Measurements from ENCODE around the gene THPO. TPM values are rescaled to one million over a fixed set of nuclear protein-coding genes. Genes with fewer than 3 reads are reported as not detected.

The THPO gene
- total and polyA plus RNA-seq, 10 of the 15 experiments (the other 5 are each of a cell fraction or from before 2014, with no cell fraction given), result not detected

DNA sequence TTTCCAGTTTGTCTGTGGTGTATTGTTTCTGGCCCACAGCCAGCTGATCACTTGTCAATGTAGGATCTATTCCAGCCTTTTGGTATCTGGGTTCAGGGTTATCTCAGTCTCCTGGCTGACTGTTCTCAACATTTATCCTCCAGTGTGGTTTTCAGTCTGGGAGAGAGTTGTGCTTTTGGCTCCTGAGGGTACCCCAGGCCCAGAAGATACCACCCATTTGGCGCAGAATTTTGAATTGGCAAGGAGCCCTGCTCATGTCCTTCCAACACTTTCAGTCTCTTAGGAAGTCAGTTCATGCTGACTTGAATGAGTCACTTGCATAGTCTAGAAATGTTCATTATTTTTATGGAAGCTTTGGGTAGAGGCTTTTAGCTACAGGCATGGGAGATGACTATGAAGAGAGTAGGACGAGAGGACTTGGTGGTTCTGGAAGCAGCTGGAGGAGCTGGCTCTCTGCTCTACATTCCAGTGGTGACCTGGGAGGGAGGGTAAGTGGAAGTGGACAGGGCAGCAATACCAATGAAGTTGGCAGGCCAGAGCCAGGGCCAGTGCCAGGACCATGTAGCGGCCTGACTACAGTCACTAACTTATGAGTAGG, 9.3 kb downstream of the THPO start:
- Histone ChIP-seq H3K36me3 (ENCODE audit: control insufficient read depth in 2 of 2, insufficient read depth in 2 of 2, low read length in 1 of 2) (peaks cover 2 to 5% of the 10 kb centered on the region in 2 experiments; a peak in 2 of 4 replicates), H3K9me3 (replicated peaks; ENCODE audit: control insufficient read depth, insufficient read depth, low read length) (no peaks in the 10 kb centered on the region), H3K27ac (ENCODE audit: control insufficient read depth, insufficient read depth) (no peak overlapping the region), H3K4me3 (no peak overlapping the region), H3K79me2 (ENCODE audit: control insufficient read depth, insufficient read depth, low read length) (peaks cover 15% of the 10 kb centered on the region), H3K4me1 (ENCODE audit: control insufficient read depth, insufficient read depth, low read length) (0 out of 2 replicates have a peak, but pooled peaks cover 3% of the 10 kb centered on the region), H2AFZ (ENCODE audit: control insufficient read depth, low read depth, low read length) (no peak overlapping the region), H4K20me1 (ENCODE audit: control insufficient read depth, insufficient read depth) (no peaks in the 10 kb centered on the region), H3K4me2 (ENCODE audit: control insufficient read depth, insufficient read depth) (no peak overlapping the region), H3K27me3 (replicated peaks in 1 of 2; ENCODE audit: control insufficient read depth in 2 of 2, insufficient read depth in 2 of 2, low read length in 1 of 2) (peaks cover 0 to 3% of the 10 kb centered on the region in 2 experiments; a peak in 1 of 4 replicates), H3K9ac (ENCODE audit: control insufficient read depth, insufficient read depth, low read length) (no peak overlapping the region)
- WGBS (ENCODE audit: insufficient coverage, insufficient replicate concordance, low lambda C conversion rate, missing lambda C conversion rate), result 96% methylated on average over 3 of the region's 3 CpGs
- POLR2A ChIA-PET, result no interaction called here
- ATAC-seq (no peak), FAIRE-seq (no peak), DNase-seq (ENCODE audit: low read depth, low spot score) (no peak)
- BruUV-seq (replicated peaks), result no TSS peak
- RAD21 ChIA-PET (ENCODE audit: unreplicated experiment), result no interaction called here
- CTCF ChIA-PET, result interaction anchor here (0.7 kb wide), 2 partner anchors 147 to 174 kb away, joined by 3 read pairs; no protein-coding TSS in a partner anchor
- intact Hi-C loops (cut with micrococcal nuclease; ENCODE audit: unreplicated experiment) (no loop called here), in situ Hi-C loops (cut with MboI) (no loop called here)
- SMC1A ChIA-PET (ENCODE audit: uncharacterized antibody, unreplicated experiment), result no interaction called here
- TF ChIP-seq FOXM1 (IDR thresholded peaks at IDR 0.05; ENCODE audit: low read depth, low read length), result no peak
- TF ChIP-seq JUNB (IDR thresholded peaks at IDR 0.05), result no peak
- TF ChIP-seq, protein P1, sequence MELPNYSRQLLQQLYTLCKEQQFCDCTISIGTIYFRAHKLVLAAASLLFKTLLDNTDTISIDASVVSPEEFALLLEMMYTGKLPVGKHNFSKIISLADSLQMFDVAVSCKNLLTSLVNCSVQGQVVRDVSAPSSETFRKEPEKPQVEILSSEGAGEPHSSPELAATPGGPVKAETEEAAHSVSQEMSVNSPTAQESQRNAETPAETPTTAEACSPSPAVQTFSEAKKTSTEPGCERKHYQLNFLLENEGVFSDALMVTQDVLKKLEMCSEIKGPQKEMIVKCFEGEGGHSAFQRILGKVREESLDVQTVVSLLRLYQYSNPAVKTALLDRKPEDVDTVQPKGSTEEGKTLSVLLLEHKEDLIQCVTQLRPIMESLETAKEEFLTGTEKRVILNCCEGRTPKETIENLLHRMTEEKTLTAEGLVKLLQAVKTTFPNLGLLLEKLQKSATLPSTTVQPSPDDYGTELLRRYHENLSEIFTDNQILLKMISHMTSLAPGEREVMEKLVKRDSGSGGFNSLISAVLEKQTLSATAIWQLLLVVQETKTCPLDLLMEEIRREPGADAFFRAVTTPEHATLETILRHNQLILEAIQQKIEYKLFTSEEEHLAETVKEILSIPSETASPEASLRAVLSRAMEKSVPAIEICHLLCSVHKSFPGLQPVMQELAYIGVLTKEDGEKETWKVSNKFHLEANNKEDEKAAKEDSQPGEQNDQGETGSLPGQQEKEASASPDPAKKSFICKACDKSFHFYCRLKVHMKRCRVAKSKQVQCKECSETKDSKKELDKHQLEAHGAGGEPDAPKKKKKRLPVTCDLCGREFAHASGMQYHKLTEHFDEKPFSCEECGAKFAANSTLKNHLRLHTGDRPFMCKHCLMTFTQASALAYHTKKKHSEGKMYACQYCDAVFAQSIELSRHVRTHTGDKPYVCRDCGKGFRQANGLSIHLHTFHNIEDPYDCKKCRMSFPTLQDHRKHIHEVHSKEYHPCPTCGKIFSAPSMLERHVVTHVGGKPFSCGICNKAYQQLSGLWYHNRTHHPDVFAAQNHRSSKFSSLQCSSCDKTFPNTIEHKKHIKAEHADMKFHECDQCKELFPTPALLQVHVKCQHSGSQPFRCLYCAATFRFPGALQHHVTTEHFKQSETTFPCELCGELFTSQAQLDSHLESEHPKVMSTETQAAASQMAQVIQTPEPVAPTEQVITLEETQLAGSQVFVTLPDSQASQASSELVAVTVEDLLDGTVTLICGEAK (IDR thresholded peaks at IDR 0.05; ENCODE audit: borderline replicate concordance), result no peak
- TF ChIP-seq ZNF24 (IDR thresholded peaks at IDR 0.05), result no peak
- no peak for TF ChIP-seq CREM (IDR thresholded peaks at IDR 0.05; ENCODE audit: low read depth)
- TF ChIP-seq IKZF1 (conservative IDR thresholded peaks at IDR 0.05), result no peak
- TF ChIP-seq EP300 (IDR thresholded peaks at IDR 0.05; ENCODE audit: borderline replicate concordance in 1 of 2, control insufficient read depth in 1 of 2, low read depth in 2 of 2, low read length in 2 of 2), result no peak
- TF ChIP-seq, protein P2, sequence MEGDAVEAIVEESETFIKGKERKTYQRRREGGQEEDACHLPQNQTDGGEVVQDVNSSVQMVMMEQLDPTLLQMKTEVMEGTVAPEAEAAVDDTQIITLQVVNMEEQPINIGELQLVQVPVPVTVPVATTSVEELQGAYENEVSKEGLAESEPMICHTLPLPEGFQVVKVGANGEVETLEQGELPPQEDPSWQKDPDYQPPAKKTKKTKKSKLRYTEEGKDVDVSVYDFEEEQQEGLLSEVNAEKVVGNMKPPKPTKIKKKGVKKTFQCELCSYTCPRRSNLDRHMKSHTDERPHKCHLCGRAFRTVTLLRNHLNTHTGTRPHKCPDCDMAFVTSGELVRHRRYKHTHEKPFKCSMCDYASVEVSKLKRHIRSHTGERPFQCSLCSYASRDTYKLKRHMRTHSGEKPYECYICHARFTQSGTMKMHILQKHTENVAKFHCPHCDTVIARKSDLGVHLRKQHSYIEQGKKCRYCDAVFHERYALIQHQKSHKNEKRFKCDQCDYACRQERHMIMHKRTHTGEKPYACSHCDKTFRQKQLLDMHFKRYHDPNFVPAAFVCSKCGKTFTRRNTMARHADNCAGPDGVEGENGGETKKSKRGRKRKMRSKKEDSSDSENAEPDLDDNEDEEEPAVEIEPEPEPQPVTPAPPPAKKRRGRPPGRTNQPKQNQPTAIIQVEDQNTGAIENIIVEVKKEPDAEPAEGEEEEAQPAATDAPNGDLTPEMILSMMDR (IDR thresholded peaks at IDR 0.05 in 2 of 3, conservative IDR thresholded peaks at IDR 0.05 in 1 of 3; ENCODE audit: control insufficient read depth in 2 of 3, extremely low read depth in 1 of 3, insufficient read depth in 1 of 3, low read depth in 3 of 3, low read length in 3 of 3), result no peak
- TF ChIP-seq CHD2 (IDR thresholded peaks at IDR 0.05; ENCODE audit: borderline replicate concordance, low read depth, low read length), result no peak
- TF ChIP-seq JUND (IDR thresholded peaks at IDR 0.05; ENCODE audit: low read depth, low read length), result no peak
- no peak for TF ChIP-seq BRCA1 (IDR thresholded peaks at IDR 0.05; ENCODE audit: low read depth, low read length)
- no peak for TF ChIP-seq RAD51 (IDR thresholded peaks at IDR 0.05)
- TF ChIP-seq CEBPB (IDR thresholded peaks at IDR 0.05; ENCODE audit: borderline replicate concordance in 1 of 2, low read depth in 2 of 2, low read length in 2 of 2), result no peak
- TF ChIP-seq KLF5 (IDR thresholded peaks at IDR 0.05; ENCODE audit: partially characterized antibody), result no peak
- TF ChIP-seq, protein P3, sequence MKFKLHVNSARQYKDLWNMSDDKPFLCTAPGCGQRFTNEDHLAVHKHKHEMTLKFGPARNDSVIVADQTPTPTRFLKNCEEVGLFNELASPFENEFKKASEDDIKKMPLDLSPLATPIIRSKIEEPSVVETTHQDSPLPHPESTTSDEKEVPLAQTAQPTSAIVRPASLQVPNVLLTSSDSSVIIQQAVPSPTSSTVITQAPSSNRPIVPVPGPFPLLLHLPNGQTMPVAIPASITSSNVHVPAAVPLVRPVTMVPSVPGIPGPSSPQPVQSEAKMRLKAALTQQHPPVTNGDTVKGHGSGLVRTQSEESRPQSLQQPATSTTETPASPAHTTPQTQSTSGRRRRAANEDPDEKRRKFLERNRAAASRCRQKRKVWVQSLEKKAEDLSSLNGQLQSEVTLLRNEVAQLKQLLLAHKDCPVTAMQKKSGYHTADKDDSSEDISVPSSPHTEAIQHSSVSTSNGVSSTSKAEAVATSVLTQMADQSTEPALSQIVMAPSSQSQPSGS (IDR thresholded peaks at IDR 0.05; ENCODE audit: low read length), result no peak
- TF ChIP-seq CHD1 (IDR thresholded peaks at IDR 0.05; ENCODE audit: low read depth, low read length), result no peak
